Activated CD4-positive, alpha-beta T cell treated with anti-CD3 and anti-CD28 coated beads, Interleukin-2, Interleukin-4, amounts not matched to agents 100 ng/mL and 50 ng/mL, durations not matched to agents 16 hours and 8 hours (primary cell): Measurements from ENCODE around the gene GTF3C6.
"Not testable (repeated sequence)": the region's sequence is repeated elsewhere in the genome, so short reads cannot be mapped to it uniquely, and the experiment has no call there.

Experiments
- DNase-seq: peaks from one replicate; pipeline ENCODE4 v3.0.0-alpha.2; 2020; ENCODE audit warnings: low spot score

The GTF3C6 gene

DNA sequence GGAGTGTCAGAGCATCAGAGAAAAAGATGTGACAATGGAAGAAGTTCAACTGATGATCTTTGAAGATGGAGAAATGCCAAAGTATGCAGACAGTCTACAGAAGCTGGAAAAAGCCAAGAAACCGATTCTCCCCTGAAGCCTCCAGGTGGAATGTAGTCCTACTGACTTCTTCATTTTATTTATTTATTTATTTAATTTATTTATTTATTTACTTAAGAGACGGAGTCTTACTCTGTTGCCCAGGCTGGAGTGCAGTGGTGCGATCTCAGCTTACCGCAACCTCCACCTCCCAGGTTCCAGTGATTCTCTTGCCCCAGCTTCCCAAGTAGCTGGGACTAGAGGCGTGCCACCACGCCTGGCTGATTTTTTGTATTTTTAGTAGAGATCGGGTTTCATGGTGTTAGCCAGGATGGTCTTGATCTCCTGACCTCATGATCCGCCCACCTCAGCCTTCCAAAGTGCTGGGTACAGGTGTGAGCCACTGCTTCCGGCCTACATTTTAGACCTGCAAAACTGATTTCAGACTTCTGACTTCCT, 21.1 kb downstream of the GTF3C6 start:
- no peak for DNase-seq

DNA sequence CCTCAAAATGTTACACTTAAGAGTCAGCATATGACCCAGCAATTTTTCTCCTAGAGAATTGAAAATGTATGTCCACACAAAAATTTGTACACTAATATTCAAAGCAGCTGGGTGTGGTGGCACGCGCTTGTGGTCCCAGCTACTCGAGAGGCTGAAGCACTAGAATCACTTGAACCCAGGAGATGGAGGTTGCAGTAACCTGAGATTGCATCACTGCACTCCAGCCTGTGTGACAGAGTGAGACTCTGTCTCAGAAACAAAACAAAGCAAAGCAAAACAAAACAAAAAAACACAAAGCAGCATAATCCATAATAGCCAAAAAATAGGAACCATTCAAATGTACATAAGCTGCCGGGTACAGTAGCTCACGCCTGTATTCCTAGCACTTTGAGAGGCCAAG, 21.7 kb downstream of the GTF3C6 start:
- DNase-seq = no peak

DNA sequence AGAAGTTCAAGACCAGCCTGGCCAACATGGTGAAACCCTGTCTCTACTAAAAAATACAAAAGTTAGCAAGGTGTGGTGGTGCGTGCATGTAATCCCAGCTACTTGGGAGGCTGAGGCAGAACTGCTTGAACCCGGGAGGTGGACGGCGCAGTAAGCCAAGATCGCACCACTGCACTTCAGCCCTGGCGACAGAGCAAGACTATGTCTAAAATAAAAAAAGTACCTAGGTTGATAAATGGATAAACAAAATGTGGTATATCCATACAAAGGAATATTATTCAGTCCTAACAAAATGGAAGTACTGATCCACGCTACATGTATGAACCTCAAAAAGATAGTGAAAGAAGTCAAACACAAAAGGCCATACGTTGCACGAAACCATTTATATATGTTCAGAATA, 22.1 kb downstream of the GTF3C6 start:
- no peak for DNase-seq

DNA sequence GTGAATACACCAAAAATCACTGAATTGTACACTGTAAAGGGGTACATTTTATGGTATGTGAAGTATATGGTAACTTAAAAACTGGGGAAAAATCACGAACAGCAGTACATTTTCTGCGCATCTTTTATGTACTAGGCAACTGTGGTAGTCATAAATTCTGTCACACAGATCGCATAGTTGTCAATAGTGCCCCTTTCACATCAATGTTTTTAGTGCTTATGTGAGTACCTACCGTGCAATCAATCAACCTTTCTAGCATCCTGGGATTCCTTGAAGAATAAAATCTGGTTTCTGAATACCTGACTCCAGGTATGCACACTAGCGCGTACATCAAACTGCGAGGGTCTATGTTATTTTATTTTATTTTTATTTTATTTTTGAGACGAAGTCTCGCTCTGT, 22.7 kb downstream of the GTF3C6 start:
- DNase-seq = no peak

DNA sequence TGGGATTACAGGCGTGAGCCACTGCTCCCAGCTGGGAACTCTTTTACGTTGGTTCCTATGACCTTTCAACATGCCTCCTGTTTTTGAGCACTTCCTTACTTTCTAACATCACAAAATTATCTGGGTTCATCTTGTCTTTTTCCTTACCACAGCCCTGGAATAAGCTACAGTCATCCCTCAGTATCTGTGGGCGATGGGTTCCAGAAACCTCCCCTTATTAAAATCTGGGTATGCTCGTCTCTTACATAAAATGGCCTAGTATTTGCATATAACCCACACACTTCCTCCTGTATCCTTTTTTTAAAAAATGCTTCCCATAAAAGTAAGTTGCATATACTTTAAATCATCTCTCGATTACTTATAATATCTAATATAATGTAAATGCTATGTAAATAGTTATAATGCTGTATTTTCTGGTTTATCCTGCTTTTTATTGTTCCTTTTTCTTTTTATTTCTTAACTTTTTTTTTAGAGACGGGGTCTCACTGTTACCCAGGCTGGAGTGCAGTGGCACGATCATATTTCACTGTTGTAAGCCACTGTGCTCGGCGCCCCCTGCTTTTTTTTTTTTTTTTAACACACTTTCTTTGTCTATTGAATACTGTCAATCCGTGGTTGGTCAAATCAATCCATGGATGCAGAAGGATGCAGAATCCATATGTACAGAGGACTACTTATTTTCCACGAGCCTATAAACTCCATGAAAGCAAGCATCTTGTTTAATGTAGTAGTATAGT, 32.5 kb downstream of the GTF3C6 start:
- no peak for DNase-seq

DNA sequence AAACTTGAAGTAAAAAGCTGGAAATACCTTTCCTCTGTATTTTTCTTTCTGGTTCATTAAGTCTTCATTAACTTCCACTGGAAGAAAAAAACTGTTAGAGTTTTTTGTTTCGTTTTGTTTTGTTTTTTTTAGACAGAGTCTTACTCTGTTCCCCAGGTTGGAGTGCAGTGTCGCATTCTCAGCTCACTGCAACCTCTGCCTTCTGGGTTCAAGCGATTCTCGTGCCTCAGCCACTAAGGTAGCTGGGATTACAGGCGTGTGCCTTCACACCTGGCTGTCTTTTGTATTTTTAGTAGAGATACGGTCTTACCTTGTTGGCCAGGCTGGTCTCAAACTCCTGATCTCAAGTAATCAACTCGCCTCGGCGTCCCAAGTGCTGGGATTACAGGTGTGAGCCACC, 38.2 kb downstream of the GTF3C6 start:
- DNase-seq = no peak

DNA sequence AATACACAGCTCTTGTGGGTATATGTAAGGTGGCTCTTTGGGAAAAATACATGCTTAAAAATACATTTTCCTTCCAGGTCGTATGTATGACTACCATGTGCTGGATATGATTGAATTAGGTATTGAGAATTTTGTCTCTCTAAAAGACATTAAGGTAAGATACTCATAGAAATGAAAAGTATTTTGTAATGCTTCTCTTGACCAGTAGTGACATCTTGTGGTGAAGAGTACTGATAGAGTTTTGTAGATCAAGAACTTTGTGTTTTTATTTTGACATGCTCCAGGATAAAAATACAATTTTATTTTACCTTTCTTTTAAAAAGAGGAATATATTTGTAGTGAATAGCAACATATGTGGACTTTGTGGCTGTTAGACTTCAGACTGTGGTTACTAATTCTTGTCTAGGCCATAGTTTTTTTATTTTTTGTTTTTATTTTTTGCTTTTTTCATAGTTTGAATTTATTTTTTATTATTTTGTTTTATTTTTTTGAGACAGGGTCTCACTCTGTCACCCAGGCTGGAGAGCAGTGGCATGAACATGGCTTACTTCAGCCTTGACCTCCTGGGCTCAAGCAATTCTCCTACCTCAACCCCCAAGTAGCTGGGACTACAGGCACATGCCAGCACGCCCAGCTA, 41.2 kb downstream of the GTF3C6 start:
- no peak for DNase-seq

DNA sequence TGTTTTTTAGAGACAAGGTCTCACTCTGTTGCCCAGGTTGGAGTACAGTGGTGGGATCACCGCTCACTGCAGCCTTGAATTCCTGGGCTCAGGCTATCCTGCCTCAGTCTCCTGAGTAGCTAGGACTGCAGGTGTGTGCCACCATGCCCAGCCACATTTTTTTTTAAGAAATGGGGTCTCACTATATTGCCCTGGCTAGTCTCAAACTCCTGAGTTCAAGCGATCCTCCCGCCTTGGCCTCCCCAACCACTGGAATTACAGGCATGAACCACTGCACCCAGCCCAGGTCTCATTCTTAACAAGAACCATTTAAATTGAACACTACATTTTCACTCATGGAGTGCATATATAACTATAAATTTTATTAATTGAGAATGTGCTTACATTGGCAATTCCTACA, 43.8 kb downstream of the GTF3C6 start:
- no peak for DNase-seq

DNA sequence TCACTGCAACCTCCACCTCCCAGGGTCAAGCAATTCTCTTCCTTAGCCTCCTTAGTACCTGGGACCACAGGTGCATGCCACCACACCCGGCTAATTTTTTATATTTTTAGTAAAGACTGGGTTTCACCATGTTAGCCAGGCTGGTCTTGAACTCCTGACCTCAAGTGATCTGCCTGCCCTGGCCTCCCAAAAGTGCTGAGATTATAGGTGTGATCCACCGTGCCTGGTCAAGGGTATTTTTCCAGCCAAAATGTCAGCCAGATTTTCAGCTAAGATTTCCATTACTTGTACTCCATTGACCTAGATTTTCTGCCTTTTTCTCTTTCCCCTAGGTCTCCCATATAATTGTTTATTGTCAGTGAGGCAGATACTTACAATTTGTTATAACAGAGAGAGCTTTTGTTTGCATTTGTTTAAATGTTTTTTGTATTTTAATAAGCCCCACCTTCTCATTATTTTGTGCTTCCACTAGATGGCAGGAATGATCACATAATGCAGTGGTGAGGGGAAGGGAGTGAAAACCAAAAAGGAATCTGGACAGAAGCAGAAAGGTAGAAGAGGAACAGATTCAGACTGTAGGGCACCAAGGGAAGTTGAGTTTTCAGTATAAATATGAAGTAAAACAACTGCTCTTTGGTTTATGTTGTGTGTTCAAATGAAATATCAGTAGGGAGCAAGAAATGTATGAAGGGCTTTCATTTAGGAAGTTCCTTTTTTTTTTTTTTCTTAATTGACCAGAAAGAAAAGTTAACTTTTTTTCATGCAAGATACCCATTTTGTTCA, 53.0 kb downstream of the GTF3C6 start:
- peak; percentile 35 for DNase-seq

DNA sequence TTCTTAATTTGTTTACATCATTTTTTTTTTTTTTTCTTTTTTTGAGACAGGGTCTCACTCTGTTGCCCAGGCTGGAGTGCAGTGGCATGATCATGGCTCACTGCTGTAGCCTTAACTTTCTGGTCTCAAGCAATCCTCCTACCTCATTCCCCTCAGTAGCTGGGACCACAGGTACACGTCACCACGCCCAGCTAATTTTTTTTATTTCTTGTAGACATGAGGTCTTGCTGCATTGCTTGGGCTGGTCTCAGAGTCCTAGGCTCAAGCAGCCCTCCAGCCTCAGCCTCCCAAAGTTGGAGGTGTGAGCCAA, 53.6 kb downstream of the GTF3C6 start:
- no peak for DNase-seq

DNA sequence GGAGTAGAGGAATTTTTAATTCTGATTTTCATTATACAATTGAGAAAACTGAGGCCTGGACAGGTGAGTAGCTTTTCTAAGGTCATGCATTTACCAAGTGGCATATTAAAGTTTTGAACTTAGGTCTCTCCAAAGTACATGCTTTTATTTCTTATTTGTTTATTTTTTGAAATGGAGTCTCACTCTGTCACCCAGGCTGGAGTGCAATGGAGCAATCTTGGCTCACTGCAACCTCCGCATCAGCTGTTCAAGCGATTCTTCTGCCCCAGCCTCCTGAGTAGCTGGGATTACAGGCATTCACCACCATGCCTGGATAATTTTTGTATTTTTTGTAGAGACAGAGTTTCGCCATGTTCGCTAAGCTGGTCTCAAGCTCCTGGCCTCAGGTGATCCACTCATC, 54.0 kb downstream of the GTF3C6 start:
- DNase-seq = not testable (repeated sequence)

DNA sequence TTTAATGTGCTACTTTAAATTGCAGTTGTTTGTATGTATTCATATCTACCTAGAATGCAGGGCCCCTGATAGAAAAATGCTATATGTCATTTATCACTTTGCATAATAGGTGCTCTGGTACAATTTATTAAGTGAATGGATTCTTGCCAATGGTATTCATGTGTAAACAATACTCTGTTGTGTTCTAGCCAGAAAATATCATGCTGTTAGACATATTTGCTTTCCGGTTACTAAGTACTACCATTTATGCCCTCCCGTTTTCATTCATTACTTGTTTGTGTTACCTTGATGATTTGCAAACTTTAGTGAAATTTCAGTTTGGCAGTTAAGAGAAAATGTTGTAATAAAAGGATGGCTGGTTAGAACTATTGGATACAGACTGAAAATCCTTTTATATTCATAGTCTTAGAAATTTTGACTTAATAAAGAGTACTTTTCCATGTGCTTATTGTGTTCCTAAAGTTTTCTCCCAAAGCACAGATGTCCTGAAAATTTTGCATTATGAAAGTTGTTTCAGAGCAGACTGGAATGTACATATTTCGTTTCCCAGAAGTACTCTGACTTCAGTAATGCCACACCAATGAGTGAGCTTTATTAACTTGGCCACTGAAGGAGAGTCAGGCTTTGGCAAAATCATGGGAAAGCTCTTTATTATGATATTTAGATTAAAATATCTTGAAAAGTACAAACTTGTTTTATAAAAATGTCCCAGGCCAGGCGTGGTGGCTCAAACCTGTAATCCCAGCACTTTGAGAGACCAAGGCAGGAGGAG, 54.8 kb downstream of the GTF3C6 start:
- DNase-seq = no peak

DNA sequence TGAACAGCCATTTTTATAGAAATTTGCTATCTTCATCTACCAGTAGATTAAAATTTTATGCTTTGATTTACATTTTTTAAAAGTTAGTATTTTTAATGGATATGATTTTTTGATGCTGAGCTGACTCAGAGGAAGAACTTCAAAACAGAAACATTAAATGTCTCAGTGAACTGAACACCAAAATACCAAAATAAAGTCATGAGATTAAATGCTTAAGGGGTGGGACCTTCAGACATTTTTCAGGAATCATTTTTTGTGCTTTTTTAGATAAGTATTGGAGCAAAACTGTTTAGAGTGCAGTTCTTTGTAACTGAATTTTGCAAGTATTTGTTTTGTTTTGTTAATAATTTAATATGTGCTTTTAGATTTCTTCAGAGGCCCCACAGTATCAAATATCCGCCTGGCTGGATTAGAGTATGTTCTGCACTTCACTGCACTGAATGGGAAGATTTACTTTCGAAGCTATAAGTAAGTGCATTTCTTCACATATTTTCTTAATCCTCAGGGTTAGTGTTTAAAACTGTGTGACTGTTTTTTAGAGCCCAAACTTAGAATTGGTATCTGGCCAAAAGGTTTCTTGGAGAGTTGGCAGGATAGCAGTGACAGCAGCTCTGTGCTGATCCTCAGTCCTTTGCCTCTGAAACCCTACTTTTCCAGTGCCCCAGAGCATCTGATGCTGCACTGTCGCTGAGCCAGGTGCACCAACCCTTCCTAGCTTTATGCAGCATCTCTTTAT, 57.1 kb downstream of the GTF3C6 start:
- DNase-seq = no peak

DNA sequence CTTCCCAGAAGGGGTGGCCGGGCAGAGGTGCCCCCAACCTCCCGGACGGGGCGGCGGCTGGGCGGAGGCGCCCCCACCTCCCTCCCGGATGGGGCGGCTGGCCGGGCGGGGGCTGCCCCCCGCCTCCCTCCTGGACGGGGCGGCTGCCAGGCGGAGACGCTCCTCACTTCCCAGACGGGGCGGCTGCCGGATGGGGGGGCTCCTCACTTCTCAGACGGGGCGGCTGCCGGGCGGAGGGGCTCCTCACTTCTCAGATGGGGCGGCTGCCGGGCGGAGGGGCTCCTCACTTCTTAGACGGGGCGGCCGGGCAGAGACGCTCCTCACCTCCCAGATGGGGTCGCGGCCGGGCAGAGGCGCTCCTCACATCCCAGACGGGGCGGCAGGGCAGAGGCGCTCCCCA, 58.7 kb downstream of the GTF3C6 start:
- not testable (repeated sequence) for DNase-seq
